ENCODE measurements around the gene DDX6.

DNA sequence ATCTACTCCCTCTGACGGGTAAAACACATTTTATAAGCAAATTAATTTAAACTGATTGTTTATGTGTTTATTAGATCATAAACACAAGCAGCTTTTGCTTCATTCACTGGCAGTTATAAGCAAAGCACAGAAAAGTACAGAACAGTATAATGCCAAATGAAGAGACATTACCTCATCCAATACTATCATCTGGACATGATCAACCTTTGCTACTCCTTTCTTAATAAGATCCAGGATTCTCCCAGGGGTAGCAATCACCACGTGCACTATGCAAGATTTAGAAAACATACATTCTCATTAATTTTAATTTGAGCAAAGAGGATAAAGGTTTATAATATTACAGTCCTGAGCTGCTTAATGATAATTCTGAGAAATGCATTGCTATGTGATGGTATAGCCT, 27.9 kb downstream of the DDX6 start:
- TF ChIP-seq, protein P1, sequence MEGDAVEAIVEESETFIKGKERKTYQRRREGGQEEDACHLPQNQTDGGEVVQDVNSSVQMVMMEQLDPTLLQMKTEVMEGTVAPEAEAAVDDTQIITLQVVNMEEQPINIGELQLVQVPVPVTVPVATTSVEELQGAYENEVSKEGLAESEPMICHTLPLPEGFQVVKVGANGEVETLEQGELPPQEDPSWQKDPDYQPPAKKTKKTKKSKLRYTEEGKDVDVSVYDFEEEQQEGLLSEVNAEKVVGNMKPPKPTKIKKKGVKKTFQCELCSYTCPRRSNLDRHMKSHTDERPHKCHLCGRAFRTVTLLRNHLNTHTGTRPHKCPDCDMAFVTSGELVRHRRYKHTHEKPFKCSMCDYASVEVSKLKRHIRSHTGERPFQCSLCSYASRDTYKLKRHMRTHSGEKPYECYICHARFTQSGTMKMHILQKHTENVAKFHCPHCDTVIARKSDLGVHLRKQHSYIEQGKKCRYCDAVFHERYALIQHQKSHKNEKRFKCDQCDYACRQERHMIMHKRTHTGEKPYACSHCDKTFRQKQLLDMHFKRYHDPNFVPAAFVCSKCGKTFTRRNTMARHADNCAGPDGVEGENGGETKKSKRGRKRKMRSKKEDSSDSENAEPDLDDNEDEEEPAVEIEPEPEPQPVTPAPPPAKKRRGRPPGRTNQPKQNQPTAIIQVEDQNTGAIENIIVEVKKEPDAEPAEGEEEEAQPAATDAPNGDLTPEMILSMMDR (IDR thresholded peaks at IDR 0.05): no peak
- no peak for TF ChIP-seq POLR2A (IDR thresholded peaks at IDR 0.05)

Measured in uterus (tissue), 2 donors.